ENCODE measurements around the gene HEPN1.

The HEPN1 gene

DNA sequence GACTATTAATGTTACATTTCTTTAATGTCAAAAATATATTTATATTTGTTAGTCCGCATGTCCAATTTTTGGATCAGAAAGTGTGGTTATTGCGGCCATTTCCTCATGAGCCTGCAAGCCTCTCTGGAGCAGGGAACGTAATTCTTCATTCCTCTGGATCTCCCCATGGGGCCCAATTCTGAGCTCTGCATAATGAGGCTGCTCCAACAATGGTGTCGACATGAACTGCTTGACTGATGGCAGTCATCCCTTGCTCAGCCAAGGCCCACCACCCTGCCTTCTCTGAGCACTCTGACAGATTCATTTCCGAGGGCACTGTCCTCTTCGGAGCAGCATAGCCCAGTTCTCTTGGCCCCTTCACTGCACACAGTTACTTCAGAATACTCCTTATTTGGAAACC is 19.9 kb downstream of the HEPN1 start:
- POLR2A ChIA-PET, result no interaction called here
- no peak overlapping the region for H3K27ac ChIP-seq (ENCODE audit: extremely low read depth, low read depth, low read length)
- H3K36me3 ChIP-seq (ENCODE audit: control insufficient read depth in 2 of 2, insufficient read depth in 1 of 2, low read length in 2 of 2), result no peaks in the 10 kb centered on the region
- H3K9me3 ChIP-seq (ENCODE audit: control insufficient read depth, insufficient read depth, low read depth, low read length), result no peaks in the 10 kb centered on the region
- CTCF ChIA-PET, result interaction anchor here (0.9 kb wide), 1 partner anchor 295 kb away, joined by 3 read pairs; no protein-coding TSS in a partner anchor
- no peak for TF ChIP-seq ZNF223 (tag by site-specific recombination; IDR thresholded peaks at IDR 0.05)
- TF ChIP-seq ZNF133 (tag by site-specific recombination; IDR thresholded peaks at IDR 0.05), result no peak
- no peak for TF ChIP-seq ZNF214 (tag by site-specific recombination; IDR thresholded peaks at IDR 0.05; ENCODE audit: borderline replicate concordance)
- TF ChIP-seq HOXD13 (CRISPR knock-in tag; IDR thresholded peaks at IDR 0.05; ENCODE audit: borderline replicate concordance), result no peak
- no peak for TF ChIP-seq ZNF791 (tag by site-specific recombination; IDR thresholded peaks at IDR 0.05)
- TF ChIP-seq ZNF433 (tag by site-specific recombination; IDR thresholded peaks at IDR 0.05; ENCODE audit: low read depth), result no peak
- no peak for TF ChIP-seq KLF8 (tag by site-specific recombination; IDR thresholded peaks at IDR 0.05)
- no peak for TF ChIP-seq ZNF645 (tag by site-specific recombination; IDR thresholded peaks at IDR 0.05)
- TF ChIP-seq ZNF354C (tag by site-specific recombination; IDR thresholded peaks at IDR 0.05; ENCODE audit: borderline replicate concordance, low read depth), result no peak
- TF ChIP-seq, protein P1, sequence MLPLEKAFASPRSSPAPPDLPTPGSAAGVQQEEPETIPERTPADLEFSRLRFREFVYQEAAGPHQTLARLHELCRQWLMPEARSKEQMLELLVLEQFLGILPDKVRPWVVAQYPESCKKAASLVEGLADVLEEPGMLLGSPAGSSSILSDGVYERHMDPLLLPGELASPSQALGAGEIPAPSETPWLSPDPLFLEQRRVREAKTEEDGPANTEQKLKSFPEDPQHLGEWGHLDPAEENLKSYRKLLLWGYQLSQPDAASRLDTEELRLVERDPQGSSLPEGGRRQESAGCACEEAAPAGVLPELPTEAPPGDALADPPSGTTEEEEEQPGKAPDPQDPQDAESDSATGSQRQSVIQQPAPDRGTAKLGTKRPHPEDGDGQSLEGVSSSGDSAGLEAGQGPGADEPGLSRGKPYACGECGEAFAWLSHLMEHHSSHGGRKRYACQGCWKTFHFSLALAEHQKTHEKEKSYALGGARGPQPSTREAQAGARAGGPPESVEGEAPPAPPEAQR (tag by site-specific recombination; IDR thresholded peaks at IDR 0.05), result no peak
- no peak for TF ChIP-seq ZBTB21 (tag by site-specific recombination; IDR thresholded peaks at IDR 0.05)
- no peak for TF ChIP-seq KLF10 (tag by site-specific recombination; IDR thresholded peaks at IDR 0.05)
- no peak for TF ChIP-seq ZXDB (tag by site-specific recombination; IDR thresholded peaks at IDR 0.05)
- TF ChIP-seq ZNF423 (tag by site-specific recombination; IDR thresholded peaks at IDR 0.05), result no peak
- TF ChIP-seq ZNF473 (tag by site-specific recombination; IDR thresholded peaks at IDR 0.05), result no peak
- H3K4me3 ChIP-seq (ENCODE audit: low read depth, low read length), result no peak overlapping the region
- no peaks in the 10 kb centered on the region for H3K4me1 ChIP-seq (ENCODE audit: control insufficient read depth, insufficient read depth, low read length)

- no peak for TF ChIP-seq ZNF10 (tag by site-specific recombination; IDR thresholded peaks at IDR 0.05)
- peak; percentile 80 for TF ChIP-seq ZNF37A (tag by site-specific recombination; IDR thresholded peaks at IDR 0.05)
- TF ChIP-seq ZNF311 (tag by site-specific recombination; IDR thresholded peaks at IDR 0.05; ENCODE audit: borderline replicate concordance), result no peak
- TF ChIP-seq, protein P2, sequence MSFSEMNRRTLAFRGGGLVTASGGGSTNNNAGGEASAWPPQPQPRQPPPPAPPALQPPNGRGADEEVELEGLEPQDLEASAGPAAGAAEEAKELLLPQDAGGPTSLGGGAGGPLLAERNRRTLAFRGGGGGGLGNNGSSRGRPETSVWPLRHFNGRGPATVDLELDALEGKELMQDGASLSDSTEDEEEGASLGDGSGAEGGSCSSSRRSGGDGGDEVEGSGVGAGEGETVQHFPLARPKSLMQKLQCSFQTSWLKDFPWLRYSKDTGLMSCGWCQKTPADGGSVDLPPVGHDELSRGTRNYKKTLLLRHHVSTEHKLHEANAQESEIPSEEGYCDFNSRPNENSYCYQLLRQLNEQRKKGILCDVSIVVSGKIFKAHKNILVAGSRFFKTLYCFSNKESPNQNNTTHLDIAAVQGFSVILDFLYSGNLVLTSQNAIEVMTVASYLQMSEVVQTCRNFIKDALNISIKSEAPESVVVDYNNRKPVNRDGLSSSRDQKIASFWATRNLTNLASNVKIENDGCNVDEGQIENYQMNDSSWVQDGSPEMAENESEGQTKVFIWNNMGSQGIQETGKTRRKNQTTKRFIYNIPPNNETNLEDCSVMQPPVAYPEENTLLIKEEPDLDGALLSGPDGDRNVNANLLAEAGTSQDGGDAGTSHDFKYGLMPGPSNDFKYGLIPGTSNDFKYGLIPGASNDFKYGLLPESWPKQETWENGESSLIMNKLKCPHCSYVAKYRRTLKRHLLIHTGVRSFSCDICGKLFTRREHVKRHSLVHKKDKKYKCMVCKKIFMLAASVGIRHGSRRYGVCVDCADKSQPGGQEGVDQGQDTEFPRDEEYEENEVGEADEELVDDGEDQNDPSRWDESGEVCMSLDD (tag by site-specific recombination; IDR thresholded peaks at IDR 0.05), result no peak
- TF ChIP-seq MEIS1 (CRISPR knock-in tag; IDR thresholded peaks at IDR 0.05; ENCODE audit: borderline replicate concordance), result no peak
- no peak for TF ChIP-seq ZNF223 (tag by site-specific recombination; IDR thresholded peaks at IDR 0.05)
- TF ChIP-seq GFI1B (tag by site-specific recombination; IDR thresholded peaks at IDR 0.05), result no peak
- Histone ChIP-seq H3K9me3 (ENCODE audit: control insufficient read depth, insufficient read depth, low read depth, low read length) (no peaks in the 10 kb centered on the region), H3K27ac (ENCODE audit: extremely low read depth, low read depth, low read length) (no peak overlapping the region), H3K4me3 (ENCODE audit: low read depth, low read length) (no peak overlapping the region), H3K4me1 (ENCODE audit: control insufficient read depth, insufficient read depth, low read length) (no peaks in the 10 kb centered on the region), H3K36me3 (ENCODE audit: control insufficient read depth in 2 of 2, insufficient read depth in 1 of 2, low read length in 2 of 2) (no peaks in the 10 kb centered on the region)
- ChIA-PET CTCF (interaction anchor here (1.0 kb wide), 1 partner anchor 65 kb away, joined by 4 read pairs; no protein-coding TSS in a partner anchor), POLR2A (no interaction called here)
Observed at GRCh38 chr11:124941703-124942102, 22.7 kb downstream of the HEPN1 start.
